ENCODE measurements around the gene ARAP3. TPM values are rescaled to one million over a fixed set of nuclear protein-coding genes. Genes with fewer than 3 reads are reported as not detected.

The ARAP3 gene
- total and polyA plus RNA-seq, 2 experiments from 2014 or later = 18.4 to 33.2 TPM

DNA sequence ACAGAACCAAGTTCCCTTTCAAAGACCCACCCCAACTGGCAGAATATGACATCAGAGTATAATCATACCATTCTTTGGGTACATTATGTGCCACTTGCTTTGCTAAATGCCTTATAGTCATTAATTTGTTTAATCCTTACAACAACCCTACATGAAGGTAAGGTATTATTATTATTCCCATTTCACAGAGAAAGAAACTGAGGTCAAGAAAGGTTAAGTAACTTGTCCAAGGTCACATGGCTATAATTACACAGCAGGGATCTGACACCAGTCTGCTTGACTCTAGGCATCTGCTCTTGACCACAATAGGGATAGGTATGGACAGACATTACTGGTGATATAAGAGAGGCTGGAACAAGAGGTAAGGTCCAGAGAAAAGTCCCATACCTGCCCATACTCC lies 32.1 kb downstream of the ARAP3 start (continued):
- no peak for TF ChIP-seq ZNF462 (CRISPR knock-in tag; IDR thresholded peaks at IDR 0.05)

GRCh38 chr5:141649056-141649688 lies 32.9 kb downstream of the ARAP3 start:
- no peak overlapping the region for H3K4me2 ChIP-seq
- H3K27ac ChIP-seq (ENCODE audit: low read depth) = no peak overlapping the region
- no peak overlapping the region for H2AFZ ChIP-seq
- H3K4me1 Mint-ChIP-seq = peaks cover 29% of the 10 kb centered on the region
- peaks cover 12% of the 10 kb centered on the region for H3F3A ChIP-seq (replicated peaks; ENCODE audit: low read depth)
- H4K20me1 ChIP-seq (replicated peaks; ENCODE audit: insufficient read depth) = no peaks in the 10 kb centered on the region; the same call in 1 of the 2 replicates
- peaks cover 37% of the 10 kb centered on the region for H3K36me3 Mint-ChIP-seq (ENCODE audit: low read depth)
- H3K9me2 ChIP-seq (ENCODE audit: insufficient read depth) = no peaks in the 10 kb centered on the region
- H3K27me3 Mint-ChIP-seq (ENCODE audit: insufficient read depth, low read depth, poor library complexity) = peaks cover 12% of the 10 kb centered on the region
- H3K36me3 ChIP-seq (ENCODE audit: insufficient read depth) = no peaks in the 10 kb centered on the region; the same call in 1 of the 2 replicates
- DNase-seq (ENCODE audit: low spot score) (no peak), ATAC-seq (no peak)
- peaks cover 19% of the 10 kb centered on the region for H3K4me1 ChIP-seq (ENCODE audit: insufficient read depth)
- H3K27me3 ChIP-seq (ENCODE audit: insufficient read depth) = no peaks in the 10 kb centered on the region
- H3K27ac Mint-ChIP-seq = no peak overlapping the region
- TF ChIP-seq EZH2phosphoT487 (IDR thresholded peaks at IDR 0.05; ENCODE audit: unreplicated experiment) = no peak
- TF ChIP-seq, protein P1, sequence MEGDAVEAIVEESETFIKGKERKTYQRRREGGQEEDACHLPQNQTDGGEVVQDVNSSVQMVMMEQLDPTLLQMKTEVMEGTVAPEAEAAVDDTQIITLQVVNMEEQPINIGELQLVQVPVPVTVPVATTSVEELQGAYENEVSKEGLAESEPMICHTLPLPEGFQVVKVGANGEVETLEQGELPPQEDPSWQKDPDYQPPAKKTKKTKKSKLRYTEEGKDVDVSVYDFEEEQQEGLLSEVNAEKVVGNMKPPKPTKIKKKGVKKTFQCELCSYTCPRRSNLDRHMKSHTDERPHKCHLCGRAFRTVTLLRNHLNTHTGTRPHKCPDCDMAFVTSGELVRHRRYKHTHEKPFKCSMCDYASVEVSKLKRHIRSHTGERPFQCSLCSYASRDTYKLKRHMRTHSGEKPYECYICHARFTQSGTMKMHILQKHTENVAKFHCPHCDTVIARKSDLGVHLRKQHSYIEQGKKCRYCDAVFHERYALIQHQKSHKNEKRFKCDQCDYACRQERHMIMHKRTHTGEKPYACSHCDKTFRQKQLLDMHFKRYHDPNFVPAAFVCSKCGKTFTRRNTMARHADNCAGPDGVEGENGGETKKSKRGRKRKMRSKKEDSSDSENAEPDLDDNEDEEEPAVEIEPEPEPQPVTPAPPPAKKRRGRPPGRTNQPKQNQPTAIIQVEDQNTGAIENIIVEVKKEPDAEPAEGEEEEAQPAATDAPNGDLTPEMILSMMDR (conservative IDR thresholded peaks at IDR 0.05; ENCODE audit: low read depth in 2 of 2) = peak in 1 of 2 experiments; percentile 26; a peak in 2 of 4 replicates
- no peak overlapping the region for H3K4me3 Mint-ChIP-seq
- H3K4me3 ChIP-seq = no peak overlapping the region
- H3K79me2 ChIP-seq (replicated peaks; ENCODE audit: insufficient read depth) = no peaks in the 10 kb centered on the region
- no peaks in the 10 kb centered on the region for H3K9me3 Mint-ChIP-seq
